Stimulated activated naive CD4-positive, alpha-beta T cell (primary cell): Measurements from ENCODE around the gene PRELID3B.

Experiments
- DNase-seq, 6 experiments: peaks; one replicate each; lab custom pipeline; 2025; lab: John Stamatoyannopoulos, UW

The PRELID3B gene

DNA sequence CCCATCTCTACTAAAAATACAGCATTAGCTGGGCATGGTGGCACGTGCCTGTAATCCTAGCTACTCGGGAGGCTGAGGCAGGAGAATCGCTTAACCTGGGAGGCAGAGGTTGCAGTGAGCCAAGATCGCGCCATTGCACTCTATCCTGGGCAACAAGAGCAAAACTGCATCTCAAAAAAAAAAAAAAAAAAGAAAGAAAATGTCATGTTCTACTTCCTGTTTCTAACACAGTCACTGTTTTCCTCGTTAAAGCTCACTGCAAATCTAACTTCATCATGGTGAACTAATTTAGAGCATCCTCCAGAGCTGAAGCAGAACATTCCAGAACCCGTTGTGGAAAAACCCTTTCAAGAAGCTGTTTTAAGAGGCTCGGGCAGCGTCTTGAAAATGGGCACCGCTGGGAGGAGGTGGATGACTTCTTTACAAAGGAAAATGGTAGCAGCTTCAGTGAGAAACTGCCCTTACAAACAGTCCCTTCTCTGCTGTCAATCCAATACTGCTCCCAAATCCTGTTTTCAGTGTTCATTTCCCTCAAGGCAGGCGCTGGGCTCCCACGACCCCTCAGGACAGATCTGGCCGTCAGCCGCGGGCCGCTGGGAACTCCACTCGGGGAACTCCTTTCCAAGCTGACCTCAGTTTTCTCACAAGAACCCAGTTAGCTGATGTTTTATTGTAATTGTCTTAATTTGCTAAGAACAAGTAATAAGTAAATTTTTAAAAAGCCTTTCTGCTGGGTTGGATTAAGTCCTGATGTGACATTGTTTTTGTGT, 48.0 kb downstream of the PRELID3B start:
- no peak for DNase-seq

DNA sequence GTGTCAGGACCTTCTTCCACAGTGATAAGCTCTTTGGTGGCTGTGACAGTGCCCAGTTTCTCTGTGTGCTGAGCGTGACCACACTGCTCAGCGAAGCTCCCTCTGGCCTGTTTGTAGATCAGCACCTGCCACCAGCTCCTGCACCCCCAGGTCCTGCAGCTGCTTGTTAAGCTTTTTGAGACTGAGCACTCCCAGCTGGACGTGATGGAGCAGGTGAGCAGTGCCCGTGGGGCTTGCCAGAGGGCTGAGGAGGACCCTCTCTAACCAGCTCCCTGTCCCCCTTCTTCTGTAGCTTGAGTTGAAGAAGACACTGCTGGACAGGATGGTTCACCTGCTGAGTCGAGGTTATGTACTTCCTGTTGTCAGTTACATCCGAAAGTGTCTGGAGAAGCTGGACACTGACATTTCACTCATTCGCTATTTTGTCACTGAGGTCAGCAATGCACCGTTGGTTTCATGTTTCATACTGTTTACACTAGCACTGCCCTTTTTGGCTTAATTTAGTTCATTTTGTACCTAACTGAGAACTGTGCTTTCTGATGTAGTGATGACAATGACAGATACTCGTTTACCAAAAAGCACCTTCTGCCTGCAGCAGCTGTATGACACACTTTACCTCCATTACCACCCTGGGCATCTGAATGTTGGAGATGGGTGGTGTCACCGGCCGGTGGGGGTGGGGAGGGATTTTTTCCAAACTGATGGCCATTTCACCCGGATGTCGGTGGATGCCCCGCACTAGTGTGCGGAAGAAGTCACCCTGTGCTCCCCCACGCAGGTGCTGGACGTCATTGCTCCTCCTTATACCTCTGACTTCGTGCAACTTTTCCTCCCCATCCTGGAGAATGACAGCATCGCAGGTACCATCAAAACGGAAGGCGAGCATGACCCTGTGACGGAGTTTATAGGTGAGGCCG, 49.0 kb downstream of the PRELID3B start:
- DNase-seq = no peak

DNA sequence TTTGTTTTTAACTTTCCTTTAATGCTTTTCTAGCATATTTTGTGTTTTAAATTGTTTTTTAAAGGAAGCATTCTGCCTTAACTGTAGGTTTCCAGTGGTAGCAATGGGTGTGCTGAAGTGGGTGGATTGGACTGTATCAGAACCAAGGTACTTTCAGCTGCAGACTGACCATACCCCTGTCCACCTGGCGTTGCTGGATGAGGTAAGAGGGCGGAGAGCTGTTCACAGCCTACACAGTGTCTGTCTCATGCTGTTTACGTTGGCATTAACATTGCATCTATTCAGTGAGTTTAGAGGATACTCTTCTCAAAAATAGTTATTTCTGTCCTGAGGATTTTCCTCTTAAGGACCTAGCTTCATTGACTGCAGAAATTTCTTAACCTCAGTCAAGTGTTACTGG, 49.7 kb downstream of the PRELID3B start:
- no peak for DNase-seq

DNA sequence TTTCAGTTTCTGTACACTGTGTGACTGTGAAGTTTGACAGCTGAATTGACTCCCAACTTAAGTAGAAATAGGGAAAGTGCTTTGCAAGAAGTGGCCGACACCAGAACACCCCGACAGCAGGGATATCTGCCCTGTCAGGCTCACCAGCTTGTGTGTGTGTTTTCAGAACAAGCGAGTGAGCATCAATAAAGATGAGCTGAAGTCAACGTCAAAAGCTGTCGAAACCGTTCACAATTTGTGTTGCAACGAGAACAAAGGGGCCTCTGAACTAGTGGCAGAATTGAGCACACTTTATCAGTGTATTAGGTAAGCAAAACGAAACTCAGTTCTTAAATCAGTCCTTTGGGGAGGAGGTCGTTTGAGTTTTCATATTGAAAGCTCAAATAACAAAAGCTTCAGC, 50.9 kb downstream of the PRELID3B start:
- no peak for DNase-seq

DNA sequence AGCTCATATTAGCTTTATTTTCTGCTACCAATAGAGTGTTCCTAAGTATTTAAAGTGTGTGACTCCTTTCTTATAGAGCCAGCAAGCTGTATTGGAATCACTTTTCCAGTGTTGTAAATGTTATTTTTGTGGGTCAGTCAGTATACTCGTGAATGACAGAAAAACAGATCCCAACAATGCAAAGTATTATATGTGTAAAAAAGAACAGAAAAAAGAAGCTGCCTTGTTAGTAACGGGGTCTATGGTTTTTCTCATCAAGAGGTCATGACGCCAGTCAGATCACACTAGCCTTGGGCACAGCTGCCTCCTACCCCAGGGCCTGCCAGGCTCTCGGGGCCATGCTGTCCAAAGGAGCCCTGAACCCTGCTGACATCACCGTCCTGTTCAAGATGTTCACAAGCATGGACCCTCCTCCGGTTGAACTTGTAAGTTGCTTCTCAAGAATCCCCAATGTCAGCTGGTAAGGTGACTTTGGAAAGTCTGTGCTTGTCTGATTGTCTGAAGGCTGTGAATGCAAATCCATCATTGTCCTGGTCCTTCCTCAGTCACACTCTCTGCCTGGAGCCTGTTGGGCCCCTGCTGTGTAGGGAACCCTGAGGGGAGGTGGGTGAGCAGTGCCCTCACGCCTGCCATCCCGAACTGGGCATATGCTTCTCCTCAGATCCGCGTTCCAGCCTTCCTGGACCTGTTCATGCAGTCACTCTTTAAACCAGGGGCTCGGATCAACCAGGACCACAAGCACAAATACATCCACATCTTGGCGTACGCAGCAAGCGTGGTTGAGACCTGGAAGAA, 51.7 kb downstream of the PRELID3B start:
- no peak for DNase-seq

DNA sequence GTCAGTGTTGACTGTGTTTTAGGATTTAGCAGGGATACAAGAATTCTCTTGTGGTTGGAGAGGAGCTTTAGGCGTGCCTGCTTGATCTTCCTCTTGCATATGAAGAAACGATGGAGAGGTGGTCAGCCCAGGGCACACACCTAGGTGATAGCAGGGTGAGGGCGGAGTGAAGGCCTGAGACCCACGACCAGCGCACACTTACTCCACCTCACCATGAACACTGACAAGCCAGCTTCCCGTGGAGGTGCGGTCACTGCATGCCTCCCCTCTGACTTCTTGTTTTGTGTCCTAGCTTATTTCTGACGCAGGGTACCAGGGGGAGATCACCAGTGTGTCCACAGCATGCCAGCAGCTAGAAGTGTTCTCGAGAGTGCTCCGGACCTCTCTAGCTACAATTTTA, 53.4 kb downstream of the PRELID3B start:
- no peak for DNase-seq

DNA sequence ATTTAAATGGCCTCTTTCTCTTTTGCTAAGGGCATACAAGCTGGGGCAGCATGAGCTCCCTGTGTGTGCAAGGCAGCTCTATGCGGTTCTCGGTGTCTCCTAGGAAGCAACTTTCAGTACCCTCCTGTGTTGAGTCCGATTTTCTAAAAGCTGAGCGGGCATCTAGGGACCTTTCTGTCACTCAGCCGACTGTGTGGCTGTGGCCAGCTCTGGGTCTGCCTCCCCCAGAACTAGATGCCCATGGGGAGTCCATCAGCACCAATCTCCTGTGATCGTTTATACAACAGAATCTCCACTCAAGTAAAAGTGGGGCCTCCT, 54.1 kb downstream of the PRELID3B start:
- no peak for DNase-seq

DNA sequence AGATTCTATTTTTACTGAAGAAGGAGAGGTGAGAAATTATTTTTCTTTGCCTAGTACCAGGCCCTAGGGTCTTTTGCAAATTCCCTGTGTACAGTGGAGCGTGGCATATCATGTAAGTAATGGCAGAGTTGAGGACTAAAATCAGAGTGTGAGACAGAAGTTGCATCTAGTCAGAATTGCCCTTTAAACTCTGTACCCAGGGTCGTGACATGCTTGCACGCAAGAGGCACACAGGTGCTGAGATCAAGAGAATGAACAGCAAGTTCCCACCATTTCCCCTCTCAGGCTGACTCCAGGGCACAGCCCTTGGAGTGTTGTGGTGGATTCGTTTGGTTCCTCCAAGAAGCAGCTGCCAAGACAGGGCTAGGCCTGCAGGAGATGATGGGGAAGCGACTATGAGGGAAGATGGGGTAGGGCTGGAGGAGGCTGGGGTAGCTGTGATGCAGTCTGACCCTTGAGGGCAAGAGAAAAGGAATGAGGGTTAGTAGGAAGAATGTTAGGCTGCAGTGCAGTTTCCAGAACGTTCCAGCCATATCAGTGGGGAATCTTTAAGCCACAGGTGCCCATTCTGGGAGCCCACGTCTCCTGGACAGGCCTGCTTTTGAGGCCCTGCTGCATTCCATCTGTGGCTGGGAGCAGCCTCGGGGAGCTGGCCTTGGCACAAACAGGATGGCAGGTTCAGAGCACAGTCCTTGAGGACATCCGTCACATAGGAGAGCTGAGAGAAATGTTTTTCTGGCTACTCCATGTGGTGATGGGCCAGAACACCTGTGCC, 54.6 kb downstream of the PRELID3B start:
- no peak for DNase-seq

DNA sequence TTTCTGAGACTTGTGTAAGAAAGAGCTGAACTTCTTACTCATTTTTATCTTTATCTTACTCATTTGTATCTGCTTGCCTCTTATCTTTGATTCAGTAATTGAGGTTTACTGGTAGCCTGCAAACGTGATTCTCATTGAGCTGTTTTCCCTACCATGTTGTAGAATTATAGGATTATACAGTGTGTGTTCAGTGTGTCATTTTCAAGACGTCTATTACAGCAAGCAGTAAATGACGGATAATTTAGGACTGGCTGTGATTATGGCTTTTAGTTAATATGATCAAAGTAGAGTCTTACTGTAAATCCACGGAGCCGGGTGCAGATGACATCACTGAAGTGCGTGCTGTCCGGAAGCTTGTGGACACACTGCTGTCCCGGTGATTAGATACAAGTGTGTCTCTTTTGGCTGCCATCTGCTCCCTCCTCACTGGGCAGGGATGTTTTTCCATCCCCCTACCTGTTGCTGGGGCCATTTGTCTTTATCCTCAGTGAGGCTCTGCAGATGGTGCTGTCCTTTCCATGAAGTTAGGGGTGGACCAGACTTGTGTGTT, 55.5 kb downstream of the PRELID3B start:
- DNase-seq = no peak

DNA sequence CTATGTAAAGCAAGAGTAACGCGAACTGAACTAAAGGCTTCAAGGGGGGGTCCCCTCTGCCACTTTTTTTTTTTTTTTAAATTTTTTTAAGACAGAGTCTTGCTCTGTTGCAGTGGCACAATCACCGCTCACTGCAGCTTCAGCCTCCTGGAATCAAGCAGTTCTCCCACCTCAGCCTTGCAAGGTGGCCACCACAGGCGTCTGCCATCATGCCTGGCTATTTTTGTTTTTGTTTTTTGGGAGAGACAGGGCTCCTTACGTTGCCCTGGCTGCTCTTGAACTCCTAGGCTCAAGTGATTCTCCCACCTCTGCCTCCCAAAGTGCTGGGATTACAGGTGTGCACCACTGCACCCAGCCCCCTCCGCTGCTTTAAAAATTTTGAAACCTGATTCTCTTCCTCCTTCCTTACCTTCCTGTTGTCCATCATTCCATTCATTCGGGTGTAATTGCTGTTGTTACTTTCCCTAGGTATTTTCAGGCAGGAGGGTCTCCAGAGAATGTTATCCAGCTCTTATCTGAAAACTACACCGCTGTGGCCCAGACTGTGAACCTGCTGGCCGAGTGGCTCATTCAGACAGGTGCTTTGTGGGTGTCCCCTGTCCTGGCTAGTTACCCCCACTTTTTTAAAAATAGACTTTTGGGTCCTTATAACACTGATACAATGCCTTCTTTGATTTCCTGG, 56.2 kb downstream of the PRELID3B start:
- no peak for DNase-seq

DNA sequence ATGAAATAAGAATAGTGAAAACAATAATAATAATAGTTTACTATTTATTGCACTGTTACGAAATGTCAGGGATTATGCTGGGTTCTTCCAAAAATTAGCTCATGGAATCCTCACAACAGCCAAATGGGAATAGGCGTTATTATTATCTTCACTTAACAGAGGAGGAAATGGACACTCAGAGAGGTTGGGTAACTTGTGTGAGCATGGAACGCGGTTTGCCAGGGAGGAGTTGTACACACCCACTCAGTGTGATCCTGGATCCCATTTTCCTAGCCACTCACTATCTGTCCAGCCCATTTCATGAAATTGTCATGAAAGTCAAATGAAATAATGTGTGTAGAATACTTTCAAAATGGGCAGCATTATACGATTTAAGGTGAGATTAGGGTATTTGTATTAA, 56.9 kb downstream of the PRELID3B start:
- no peak for DNase-seq

DNA sequence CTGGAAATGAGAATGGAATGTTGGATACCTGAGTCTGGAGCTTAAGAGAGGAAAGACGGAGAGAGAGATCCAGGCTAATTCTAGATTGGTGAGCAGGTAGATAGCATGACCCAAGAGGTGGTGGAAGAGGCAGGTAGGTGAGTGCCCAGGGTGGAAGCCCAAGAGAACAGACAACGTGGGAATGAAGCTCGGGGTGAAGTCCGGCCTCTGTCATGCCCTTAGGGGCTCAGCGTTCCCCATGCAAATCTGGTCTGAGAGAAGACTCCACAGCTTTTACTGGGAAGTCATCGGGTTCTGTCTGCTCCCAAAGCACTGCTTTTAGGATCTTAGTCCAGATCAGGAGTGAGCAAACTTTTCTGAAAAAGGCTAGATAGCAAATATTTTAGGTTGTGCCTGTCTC, 57.9 kb downstream of the PRELID3B start:
- no peak for DNase-seq
